ENCODE data around the gene PROSER3.

DNA sequence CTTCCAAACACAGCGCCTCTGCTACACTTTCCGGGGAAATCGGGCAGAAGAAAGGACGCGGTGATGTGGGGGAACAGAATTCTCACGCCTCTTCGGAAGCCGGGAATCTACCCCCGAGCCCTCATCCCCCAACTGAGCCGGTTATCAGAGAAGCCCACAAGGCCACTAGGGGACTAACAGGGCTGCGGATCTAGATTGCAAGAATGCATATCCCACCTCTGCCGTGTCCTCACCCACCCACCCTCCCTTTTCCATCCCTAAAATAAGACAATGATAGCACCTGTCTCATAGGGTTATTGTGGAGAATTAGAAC lies 16.8 kb upstream of the PROSER3 start:
- TF ChIP-seq CTCF (IDR thresholded peaks at IDR 0.05) (no peak), POLR2A (IDR thresholded peaks at IDR 0.05) (no peak), EP300 (IDR thresholded peaks at IDR 0.05) (no peak), POLR2AphosphoS5 (IDR thresholded peaks at IDR 0.05) (no peak)

Measured in suprapubic skin (tissue), 4 donors.